K562 (cell line): ENCODE results near the gene RNF151. TPM values are rescaled to one million over a fixed set of nuclear protein-coding genes. Genes with fewer than 3 reads are reported as not detected.
A peak's percentile ranks its signal among the peaks of the same experiment; 100 is the strongest.

Experiments
- BHLHE40 ChIP-seq: IDR thresholded peaks from 2 replicates; pipeline ENCODE4 v1.6.1; 2011; ENCODE audit warnings: low read length, improper control_type of control experiment
- EHMT2 ChIP-seq: fragments of 450-650 bp; IDR thresholded peaks from 2 replicates; pipeline ENCODE4 v1.6.1; 2018; ENCODE audit warnings: antibody characterized with exemption
- KLF10 ChIP-seq: fragments of 250-450 bp; sonication (Bioruptor Pico); IDR thresholded peaks from 2 replicates; pipeline ENCODE4 v1.6.1; 2021; ENCODE audit warnings: matching md5 sums
- KLF6 ChIP-seq: fragments of 250-450 bp; sonication (Bioruptor Pico); IDR thresholded peaks from 2 replicates; pipeline ENCODE4 v1.4.0; 2020; ENCODE audit warnings: mild to moderate bottlenecking, moderate library complexity, borderline replicate concordance
- OTX1 ChIP-seq: fragments of 450-650 bp; formaldehyde crosslinking; IDR thresholded peaks from 2 replicates; pipeline ENCODE4 v1.4.0; 2022; ENCODE audit warnings: mild to moderate bottlenecking
- PHB ChIP-seq: fragments of 250-450 bp; sonication (Bioruptor Pico); IDR thresholded peaks from 2 replicates; pipeline ENCODE4 v1.5.0; 2021
- RBM25 ChIP-seq: fragments of 200-400 bp; formaldehyde crosslinking; IDR thresholded peaks from 2 replicates; pipeline ENCODE4 v1.6.1; 2018; ENCODE audit warnings: low read length, low read depth, moderate library complexity; ENCODE audit not compliant: severe bottlenecking
- RFX5 ChIP-seq: IDR thresholded peaks from 2 replicates; pipeline ENCODE4 v1.6.1; 2011; ENCODE audit warnings: low read depth, mild to moderate bottlenecking, improper control_type of control experiment, low read length
- XRCC5 ChIP-seq: fragments of 200-400 bp; formaldehyde crosslinking; IDR thresholded peaks from 2 replicates; pipeline ENCODE4 v1.6.1; 2017; ENCODE audit warnings: low read depth, mild to moderate bottlenecking, low read length
- ZBTB7A ChIP-seq: IDR thresholded peaks from 2 replicates; pipeline ENCODE4 v1.6.1; 2011; ENCODE audit warnings: low read depth, mild to moderate bottlenecking, low read length, moderate library complexity, borderline replicate concordance; ENCODE audit not compliant: control insufficient read depth
- polyA plus RNA-seq, 8 experiments: library from polyadenylated mRNA; depleted of rRNA in 4 of 8; stranded (reverse) in 5 of 8; unstranded in 3 of 8; fragments of >200 nt; fragmentation: Nextera tagmentation in 2 of 8; fragmentation: Illumina TruSeq in 1 of 8; extraction: Ambion mirVana in 2 of 8; extraction: Trizol in 1 of 8; gene quantifications; 2 replicates each; pipeline versions ENCODE4 v1.2.1 to v1.2.3, GENCODE V29; 2011 to 2014; ENCODE audit warnings: inconsistent platforms in 1 of 8, missing spikeins in 1 of 8
- total RNA-seq, 7 experiments: library from RNA; depleted of rRNA in 6 of 7; stranded (reverse); fragments of >200 nt in 6 of 7; fragmentation: Illumina TruSeq in 2 of 7; extraction: Trizol in 2 of 7; gene quantifications; 2 replicates each; pipeline versions ENCODE4 v1.2.1 to v1.2.3, GENCODE V29; 2011 to 2021; ENCODE audit warnings: low replicate concordance in 1 of 7
- TF ChIP-seq, protein P1 (sequence below): sonication (generic); formaldehyde crosslinking; IDR thresholded peaks from 2 replicates; pipeline ENCODE4 v1.8.0; 2023; ENCODE audit warnings: mild to moderate bottlenecking, missing genetic modification reagents
- TF ChIP-seq, protein P2 (sequence below): IDR thresholded peaks from 2 replicates; pipeline ENCODE4 v1.6.1; 2016; ENCODE audit warnings: missing genetic modification characterization, missing compliant biosample characterization
- TF ChIP-seq, protein P3 (sequence below): fragments of 450-650 bp; formaldehyde crosslinking; IDR thresholded peaks from 2 replicates; pipeline ENCODE4 v1.4.0; 2020; ENCODE audit warnings: mild to moderate bottlenecking, mixed read lengths
- TF ChIP-seq, protein P4 (sequence below), 2 experiments: fragments of 450-650 bp; IDR thresholded peaks; 2 replicates each; pipeline ENCODE4 v1.6.1; 2016; ENCODE audit warnings: mild to moderate bottlenecking in 2 of 2, borderline replicate concordance in 1 of 2, low read depth in 1 of 2, moderate library complexity in 1 of 2

RNF151 gene
- total and polyA plus RNA-seq, 9 of the 15 experiments (the other 6 are each of a cell fraction or from before 2014, with no cell fraction given): not detected

DNA sequence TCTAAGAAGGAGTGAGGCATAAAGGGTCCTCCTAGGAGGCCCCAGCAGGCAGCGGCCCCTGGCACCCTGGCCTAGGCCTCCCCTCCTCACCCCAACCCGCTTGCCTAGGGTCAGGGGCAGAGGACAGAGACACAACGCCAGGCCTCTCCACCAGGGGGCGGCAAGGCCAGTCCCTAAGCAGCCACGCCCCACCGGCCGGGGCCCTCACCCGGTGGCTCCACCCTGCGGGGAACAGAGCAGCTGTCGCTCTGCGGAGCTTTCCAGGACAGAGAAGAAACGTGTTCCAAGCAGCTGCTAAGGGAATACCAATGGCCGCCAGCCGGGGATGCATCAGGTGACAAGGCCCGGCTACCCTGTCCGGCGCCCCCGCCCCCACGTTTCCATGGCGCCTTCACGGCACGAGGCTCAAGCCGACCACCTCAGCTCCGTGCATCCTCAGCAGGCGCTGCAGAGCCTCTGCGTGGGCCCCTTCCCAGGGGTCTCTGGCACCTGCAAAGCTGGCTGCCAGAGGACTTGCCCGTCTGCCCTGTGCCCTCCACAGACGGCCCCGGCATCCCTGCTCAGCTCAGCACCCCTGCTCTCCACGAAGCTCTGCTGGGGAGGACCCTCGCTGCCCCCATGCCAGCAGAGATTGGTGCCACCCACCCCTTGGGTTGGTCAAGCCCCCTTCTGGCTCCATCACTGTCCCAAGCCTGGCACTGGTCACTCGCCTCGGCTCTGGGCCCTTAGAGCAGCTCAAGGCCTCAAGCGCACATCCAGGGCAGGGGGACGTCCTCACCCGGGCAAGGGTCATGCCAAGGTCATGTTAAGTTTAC lies 37.4 kb downstream of the RNF151 start (continued):
- TF ChIP-seq, protein P1, sequence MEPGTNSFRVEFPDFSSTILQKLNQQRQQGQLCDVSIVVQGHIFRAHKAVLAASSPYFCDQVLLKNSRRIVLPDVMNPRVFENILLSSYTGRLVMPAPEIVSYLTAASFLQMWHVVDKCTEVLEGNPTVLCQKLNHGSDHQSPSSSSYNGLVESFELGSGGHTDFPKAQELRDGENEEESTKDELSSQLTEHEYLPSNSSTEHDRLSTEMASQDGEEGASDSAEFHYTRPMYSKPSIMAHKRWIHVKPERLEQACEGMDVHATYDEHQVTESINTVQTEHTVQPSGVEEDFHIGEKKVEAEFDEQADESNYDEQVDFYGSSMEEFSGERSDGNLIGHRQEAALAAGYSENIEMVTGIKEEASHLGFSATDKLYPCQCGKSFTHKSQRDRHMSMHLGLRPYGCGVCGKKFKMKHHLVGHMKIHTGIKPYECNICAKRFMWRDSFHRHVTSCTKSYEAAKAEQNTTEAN (CRISPR knock-in tag): 0 out of 2 replicates have a peak, but pooled peaks have one; percentile 21
- TF ChIP-seq OTX1 (CRISPR knock-in tag) (no peak), BHLHE40 (peak; percentile 74; the same call in 1 of the 2 replicates), KLF10 (CRISPR knock-in tag) (no peak), RFX5 (no peak), XRCC5 (peak; percentile 99), RBM25 (no peak), EHMT2 (no peak), ZBTB7A (0 out of 2 replicates have a peak, but pooled peaks have one; percentile 31), KLF6 (peak; percentile 60; the same call in 1 of the 2 replicates), PHB (no peak)
- TF ChIP-seq, protein P2, sequence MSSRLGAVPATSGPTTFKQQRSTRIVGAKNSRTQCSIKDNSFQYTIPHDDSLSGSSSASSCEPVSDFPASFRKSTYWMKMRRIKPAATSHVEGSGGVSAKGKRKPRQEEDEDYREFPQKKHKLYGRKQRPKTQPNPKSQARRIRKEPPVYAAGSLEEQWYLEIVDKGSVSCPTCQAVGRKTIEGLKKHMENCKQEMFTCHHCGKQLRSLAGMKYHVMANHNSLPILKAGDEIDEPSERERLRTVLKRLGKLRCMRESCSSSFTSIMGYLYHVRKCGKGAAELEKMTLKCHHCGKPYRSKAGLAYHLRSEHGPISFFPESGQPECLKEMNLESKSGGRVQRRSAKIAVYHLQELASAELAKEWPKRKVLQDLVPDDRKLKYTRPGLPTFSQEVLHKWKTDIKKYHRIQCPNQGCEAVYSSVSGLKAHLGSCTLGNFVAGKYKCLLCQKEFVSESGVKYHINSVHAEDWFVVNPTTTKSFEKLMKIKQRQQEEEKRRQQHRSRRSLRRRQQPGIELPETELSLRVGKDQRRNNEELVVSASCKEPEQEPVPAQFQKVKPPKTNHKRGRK (tag): no peak
- TF ChIP-seq, protein P3, sequence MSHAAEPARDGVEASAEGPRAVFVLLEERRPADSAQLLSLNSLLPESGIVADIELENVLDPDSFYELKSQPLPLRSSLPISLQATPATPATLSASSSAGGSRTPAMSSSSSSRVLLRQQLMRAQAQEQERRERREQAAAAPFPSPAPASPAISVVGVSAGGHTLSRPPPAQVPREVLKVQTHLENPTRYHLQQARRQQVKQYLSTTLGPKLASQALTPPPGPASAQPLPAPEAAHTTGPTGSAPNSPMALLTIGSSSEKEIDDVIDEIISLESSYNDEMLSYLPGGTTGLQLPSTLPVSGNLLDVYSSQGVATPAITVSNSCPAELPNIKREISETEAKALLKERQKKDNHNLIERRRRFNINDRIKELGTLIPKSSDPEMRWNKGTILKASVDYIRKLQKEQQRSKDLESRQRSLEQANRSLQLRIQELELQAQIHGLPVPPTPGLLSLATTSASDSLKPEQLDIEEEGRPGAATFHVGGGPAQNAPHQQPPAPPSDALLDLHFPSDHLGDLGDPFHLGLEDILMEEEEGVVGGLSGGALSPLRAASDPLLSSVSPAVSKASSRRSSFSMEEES (CRISPR knock-in tag): no peak
- TF ChIP-seq, protein P4, sequence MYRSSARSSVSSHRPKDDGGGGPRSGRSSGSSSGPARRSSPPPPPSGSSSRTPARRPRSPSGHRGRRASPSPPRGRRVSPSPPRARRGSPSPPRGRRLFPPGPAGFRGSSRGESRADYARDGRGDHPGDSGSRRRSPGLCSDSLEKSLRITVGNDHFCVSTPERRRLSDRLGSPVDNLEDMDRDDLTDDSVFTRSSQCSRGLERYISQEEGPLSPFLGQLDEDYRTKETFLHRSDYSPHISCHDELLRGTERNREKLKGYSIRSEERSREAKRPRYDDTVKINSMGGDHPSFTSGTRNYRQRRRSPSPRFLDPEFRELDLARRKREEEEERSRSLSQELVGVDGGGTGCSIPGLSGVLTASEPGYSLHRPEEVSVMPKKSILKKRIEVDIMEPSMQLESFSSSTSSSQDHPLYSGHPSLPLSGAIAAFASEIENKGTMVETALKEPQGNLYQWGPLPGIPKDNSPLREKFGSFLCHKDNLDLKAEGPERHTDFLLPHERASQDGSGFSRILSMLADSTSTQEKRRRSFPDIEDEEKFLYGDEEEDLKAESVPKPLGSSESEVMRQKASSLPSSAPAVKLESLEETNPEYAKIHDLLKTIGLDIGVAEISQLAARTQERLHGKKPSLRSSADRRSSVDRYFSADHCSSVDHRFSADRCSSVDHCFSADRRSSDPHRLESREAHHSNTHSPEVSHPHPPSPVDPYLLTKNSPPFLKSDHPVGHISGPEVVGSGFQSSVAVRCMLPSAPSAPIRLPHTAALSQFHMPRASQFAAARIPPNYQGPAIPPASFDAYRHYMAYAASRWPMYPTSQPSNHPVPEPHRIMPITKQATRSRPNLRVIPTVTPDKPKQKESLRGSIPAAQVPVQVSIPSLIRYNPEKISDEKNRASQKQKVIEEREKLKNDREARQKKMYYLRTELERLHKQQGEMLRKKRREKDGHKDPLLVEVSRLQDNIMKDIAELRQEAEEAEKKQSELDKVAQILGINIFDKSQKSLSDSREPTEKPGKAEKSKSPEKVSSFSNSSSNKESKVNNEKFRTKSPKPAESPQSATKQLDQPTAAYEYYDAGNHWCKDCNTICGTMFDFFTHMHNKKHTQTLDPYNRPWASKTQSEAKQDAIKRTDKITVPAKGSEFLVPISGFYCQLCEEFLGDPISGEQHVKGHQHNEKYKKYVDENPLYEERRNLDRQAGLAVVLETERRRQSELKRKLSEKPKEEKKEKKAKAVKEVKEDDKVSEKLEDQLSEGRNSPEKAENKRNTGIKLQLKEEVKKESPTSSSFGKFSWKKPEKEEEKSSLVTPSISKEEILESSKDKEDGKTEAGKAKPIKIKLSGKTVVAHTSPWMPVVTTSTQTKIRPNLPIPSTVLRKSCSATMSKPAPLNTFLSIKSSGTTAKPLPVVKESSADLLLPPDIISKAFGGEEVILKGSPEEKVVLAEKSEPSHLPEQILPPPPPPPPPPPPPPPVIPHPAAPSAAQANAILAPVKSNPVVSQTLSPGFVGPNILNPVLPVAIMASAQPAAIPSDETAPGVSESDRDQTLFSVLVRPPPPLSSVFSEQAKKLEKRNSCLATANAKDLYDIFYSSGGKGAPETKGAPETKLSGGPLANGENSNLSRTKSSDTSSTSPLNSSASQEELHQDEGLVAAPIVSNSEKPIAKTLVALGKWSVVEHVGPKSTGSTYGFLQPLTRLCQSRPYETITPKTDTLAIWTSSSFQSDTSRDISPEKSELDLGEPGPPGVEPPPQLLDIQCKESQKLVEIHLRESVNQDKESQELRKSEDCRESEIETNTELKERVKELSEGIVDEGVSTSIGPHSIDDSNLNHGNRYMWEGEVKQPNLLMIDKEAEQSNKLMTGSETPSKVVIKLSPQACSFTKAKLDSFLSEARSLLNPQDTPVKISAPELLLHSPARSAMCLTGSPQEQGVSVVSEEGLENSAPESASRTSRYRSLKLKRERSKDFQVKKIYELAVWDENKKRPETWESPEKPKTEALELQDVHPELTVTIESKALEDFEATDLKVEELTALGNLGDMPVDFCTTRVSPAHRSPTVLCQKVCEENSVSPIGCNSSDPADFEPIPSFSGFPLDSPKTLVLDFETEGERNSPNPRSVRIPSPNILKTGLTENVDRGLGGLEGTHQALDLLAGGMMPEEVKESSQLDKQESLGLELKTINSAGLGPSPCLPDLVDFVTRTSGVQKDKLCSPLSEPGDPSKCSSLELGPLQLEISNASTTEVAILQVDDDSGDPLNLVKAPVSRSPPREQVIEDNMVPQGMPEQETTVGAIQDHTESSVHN (IDR thresholded peaks at IDR 0.05; ENCODE audit: borderline replicate concordance in 1 of 2, low read depth in 1 of 2): no peak
